GM10248 (cell line): ENCODE results near the gene MYADM.
"Not testable (repeated sequence)": the region's sequence is repeated elsewhere in the genome, so short reads cannot be mapped to it uniquely, and the experiment has no call there.

Experiments used
- CTCF ChIA-PET: fragments of 300-600 bp; sonication (Branson Sonifier 250); formaldehyde crosslinking; extraction: SDS; loops from one replicate; lab custom pipeline; 2021; ENCODE audit warnings: antibody characterized with exemption; lab: Yijun Ruan, JAX
- POLR2A ChIA-PET: fragments of 350-650 bp; sonication (Branson Sonifier 250); formaldehyde crosslinking; extraction: SDS; loops from one replicate; lab custom pipeline; 2020; ENCODE audit warnings: antibody characterized with exemption; lab: Yijun Ruan, JAX
- DNase-seq: peaks from one replicate; pipeline ENCODE4 v3.0.0; 2012; ENCODE audit errors: extremely low spot score
- TF ChIP-seq, protein P1 (sequence below): IDR thresholded peaks from 2 replicates; pipeline ENCODE4 v1.5.1; 2012; ENCODE audit warnings: mild to moderate bottlenecking, low read depth; ENCODE audit errors: extremely low read depth, missing control alignments, control extremely low read depth

MYADM gene

DNA sequence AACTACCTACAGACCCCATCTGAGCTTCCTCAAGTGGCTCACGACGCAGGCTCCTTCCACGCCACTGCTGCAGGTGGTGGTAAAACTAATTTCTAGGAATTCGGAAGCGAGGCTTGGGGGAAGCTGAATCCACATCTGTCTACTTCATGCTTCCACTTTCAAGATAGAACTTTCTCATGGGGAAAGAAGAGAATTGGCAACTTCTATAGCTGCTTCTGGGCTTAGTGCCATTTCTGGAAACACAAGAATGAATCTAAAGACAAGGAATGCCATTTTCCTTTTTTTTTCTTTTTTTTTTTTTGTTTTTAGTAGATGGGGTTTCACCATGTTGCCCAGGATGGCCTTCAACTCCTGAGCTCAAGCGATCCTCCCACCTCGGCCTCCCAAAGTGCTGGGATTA lies 40.8 kb upstream of the MYADM start:
- TF ChIP-seq, protein P1, sequence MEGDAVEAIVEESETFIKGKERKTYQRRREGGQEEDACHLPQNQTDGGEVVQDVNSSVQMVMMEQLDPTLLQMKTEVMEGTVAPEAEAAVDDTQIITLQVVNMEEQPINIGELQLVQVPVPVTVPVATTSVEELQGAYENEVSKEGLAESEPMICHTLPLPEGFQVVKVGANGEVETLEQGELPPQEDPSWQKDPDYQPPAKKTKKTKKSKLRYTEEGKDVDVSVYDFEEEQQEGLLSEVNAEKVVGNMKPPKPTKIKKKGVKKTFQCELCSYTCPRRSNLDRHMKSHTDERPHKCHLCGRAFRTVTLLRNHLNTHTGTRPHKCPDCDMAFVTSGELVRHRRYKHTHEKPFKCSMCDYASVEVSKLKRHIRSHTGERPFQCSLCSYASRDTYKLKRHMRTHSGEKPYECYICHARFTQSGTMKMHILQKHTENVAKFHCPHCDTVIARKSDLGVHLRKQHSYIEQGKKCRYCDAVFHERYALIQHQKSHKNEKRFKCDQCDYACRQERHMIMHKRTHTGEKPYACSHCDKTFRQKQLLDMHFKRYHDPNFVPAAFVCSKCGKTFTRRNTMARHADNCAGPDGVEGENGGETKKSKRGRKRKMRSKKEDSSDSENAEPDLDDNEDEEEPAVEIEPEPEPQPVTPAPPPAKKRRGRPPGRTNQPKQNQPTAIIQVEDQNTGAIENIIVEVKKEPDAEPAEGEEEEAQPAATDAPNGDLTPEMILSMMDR, result no peak
- CTCF ChIA-PET, result no interaction called here
- POLR2A ChIA-PET, result no interaction called here
- DNase-seq, result no peak

DNA sequence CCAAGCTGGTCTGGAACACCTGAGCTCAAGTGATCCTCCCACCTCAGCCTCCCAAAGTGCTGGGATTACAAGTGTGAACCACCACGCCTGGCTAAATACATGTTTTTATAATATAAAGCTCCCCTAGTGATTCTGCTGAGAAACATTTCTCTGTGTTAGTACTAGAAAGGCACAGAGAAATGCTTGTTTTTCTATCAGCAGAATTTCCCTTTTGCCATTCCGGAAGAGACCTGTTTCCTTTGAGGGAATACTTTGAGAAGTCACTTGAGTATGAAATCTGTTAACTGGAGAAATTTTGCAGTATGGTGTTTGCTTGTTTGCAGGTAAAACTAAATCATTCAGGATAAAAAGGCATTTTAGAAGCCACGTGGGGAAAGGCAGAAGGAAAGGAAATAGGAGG lies 39.2 kb upstream of the MYADM start:
- TF ChIP-seq, protein P1, result no peak
- no peak for DNase-seq
- ChIA-PET CTCF (no interaction called here), POLR2A (no interaction called here)

DNA sequence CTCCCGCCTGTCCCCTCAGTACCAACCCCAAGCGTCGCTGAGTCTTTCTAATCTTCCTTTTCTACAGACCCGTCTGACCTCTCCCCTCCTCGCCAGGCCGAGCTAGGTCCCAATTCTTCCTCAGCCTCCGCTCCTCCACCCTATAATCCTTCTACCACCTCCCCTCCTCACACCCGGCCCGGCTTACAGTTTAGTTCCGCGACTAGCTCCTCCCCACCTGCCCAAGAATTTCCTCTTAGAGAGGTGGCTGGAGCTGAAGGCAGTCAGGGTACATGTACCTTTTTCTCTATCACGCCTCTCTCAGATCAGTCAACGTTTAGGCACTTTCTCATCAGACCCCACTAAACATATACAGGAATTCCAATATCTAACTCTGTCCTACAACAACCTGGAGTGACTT lies 34.8 kb upstream of the MYADM start:
- CTCF ChIA-PET, POLR2A ChIA-PET, DNase-seq: not testable (repeated sequence)

DNA sequence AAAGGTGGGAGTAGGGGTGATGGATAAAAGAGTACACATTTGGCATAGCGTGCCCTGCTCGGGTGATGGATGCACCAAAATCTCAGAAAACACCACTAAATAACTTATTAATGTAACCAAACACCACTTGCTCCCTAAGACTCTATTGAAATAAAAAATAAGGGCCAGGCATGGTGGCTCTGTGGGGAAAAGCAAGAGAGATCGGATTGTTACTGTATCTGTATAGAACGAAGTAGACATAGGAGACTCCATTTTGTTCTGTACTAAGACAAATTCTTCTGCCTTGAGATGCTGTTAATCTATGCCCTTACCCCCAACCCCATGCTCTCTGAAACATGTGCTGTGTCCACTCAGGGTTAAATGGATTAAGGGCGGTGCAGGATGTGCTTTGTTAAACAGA lies 29.2 kb upstream of the MYADM start:
- CTCF ChIA-PET, POLR2A ChIA-PET, DNase-seq: not testable (repeated sequence)

DNA sequence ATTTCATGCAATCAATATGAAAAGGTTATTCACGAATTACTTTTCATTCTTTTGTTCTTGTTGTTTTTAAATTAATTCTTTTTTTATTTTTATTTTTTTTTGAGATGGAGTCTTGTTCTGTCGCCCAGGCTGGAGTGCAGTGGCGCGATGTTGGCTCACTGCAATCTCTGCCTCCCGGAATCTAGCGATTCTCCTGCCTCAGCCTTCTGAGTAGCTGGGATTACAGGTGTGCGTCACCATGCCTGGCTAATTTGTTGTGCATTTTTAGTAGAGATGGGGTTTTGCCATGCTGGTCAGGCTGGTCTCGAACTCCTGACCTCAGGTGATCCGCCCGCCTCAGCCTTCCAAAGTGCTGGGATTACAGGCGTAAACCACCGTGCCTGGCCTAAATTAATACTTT lies 27.4 kb upstream of the MYADM start:
- DNase-seq, result not testable (repeated sequence)
- ChIA-PET POLR2A (interaction anchor here (0.7 kb wide), 1 partner anchor 33 kb away, joined by 3 read pairs; no protein-coding TSS in a partner anchor), CTCF (interaction anchor here (1.2 to 2.2 kb wide), 2 partner anchors 183 to 190 kb away, joined by 3 to 7 read pairs; no protein-coding TSS in a partner anchor)

DNA sequence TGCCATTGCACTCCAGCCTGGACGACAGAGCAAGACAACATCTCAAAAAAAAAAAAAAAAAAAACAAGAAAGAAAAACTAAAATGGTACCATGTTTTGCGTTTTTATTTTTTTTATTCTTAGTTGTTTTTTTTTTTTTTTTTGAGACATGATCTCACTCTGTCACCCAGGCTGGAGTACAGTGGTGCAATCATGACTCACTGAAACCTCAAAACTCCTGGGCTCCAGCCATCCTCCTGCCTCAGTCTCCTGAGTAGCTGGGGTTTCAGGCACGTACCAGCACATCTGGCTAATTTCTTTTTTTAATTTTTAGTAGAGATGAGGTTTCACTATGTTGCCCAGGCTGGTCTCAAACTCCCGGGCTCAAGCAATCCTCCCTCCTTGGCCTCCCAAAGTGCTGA lies 26.8 kb upstream of the MYADM start:
- CTCF ChIA-PET, result interaction anchor here (0.8 to 2.2 kb wide), 5 partner anchors 11 to 191 kb away, joined by 3 to 7 read pairs (median 4); no protein-coding TSS in a partner anchor
- DNase-seq, POLR2A ChIA-PET: not testable (repeated sequence)

DNA sequence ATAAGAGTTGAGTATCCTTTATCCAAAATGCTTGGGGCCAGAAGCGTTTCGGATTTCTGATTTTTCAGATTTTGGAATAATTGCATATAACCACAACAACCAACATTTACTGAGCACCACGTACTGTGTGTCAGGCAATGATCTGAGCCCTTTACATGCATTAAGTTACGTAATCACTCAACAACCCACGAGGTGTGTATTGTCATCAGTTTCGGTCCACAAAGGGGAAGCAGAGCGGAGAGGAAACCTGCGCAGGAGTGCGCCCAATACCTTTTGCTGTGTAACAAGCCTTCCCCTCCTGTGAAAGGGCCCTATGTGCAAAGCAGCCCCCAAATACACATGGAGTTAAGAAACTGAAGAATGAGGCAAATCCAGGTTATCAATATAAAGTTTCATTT lies 22.8 kb upstream of the MYADM start:
- no peak for DNase-seq
- ChIA-PET POLR2A (no interaction called here), CTCF (no interaction called here)
- TF ChIP-seq, protein P1, result no peak

DNA sequence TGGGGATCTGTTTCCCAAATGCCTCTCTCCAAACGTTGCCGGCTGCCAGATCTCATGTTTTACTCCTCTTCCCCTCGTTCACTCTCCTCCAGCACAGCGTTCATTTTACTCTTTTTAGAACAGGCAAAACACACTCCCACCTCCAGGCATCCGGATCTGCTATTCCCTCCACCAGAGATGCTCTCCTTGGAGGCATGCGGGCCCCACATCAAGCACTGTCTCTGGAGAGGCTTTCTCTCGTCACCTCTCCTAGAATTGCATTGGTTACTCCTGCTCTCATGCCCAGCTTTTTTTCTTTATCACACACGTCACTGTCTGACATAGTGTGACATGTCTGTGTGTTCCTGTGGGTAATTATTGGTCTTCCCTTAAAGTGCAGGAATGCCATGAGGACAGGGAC lies 20.1 kb upstream of the MYADM start:
- ChIA-PET POLR2A (interaction anchor here (0.6 kb wide), 1 partner anchor 41 kb away, joined by 6 read pairs; no protein-coding TSS in a partner anchor), CTCF (no interaction called here)
- no peak for DNase-seq
- TF ChIP-seq, protein P1, result no peak

DNA sequence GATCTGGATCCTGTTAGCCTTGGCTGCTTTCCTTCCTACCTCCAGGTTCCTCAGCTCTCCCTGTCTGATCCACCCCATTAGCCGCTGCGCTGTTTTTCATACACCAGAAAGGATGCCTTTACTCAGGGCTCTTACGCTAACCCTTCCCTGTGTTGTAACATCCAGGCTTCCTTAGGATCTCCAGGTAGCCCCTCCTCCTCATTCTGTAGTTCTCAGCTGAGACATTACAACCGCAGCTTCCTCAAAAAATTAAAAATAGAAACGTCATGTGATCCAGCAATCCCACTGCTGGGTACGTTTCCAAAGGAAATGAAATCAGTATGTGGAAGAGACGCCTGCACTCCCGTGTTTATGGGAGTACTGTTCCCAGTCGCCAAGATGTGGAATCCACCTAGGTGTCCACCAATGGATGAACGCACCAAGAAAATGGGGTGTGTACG lies 18.4 kb upstream of the MYADM start:
- POLR2A ChIA-PET, result no interaction called here
- TF ChIP-seq, protein P1, result no peak
- no peak for DNase-seq
- CTCF ChIA-PET, result no interaction called here
